Stimulated activated CD4-positive, alpha-beta T cell treated with anti-CD3 and anti-CD28 coated beads, Interleukin-12 subunit alpha, Interleukin-12 subunit beta, amount 100 ng/mL, for 4 hours (primary cell): Measurements from ENCODE around the gene ACOT11.
"Not testable (repeated sequence)": the region's sequence is repeated elsewhere in the genome, so short reads cannot be mapped to it uniquely, and the experiment has no call there.

ENCODE experiments used
- DNase-seq: peaks from one replicate; pipeline ENCODE4 v3.0.0-alpha.2; 2020

Gene ACOT11

DNA sequence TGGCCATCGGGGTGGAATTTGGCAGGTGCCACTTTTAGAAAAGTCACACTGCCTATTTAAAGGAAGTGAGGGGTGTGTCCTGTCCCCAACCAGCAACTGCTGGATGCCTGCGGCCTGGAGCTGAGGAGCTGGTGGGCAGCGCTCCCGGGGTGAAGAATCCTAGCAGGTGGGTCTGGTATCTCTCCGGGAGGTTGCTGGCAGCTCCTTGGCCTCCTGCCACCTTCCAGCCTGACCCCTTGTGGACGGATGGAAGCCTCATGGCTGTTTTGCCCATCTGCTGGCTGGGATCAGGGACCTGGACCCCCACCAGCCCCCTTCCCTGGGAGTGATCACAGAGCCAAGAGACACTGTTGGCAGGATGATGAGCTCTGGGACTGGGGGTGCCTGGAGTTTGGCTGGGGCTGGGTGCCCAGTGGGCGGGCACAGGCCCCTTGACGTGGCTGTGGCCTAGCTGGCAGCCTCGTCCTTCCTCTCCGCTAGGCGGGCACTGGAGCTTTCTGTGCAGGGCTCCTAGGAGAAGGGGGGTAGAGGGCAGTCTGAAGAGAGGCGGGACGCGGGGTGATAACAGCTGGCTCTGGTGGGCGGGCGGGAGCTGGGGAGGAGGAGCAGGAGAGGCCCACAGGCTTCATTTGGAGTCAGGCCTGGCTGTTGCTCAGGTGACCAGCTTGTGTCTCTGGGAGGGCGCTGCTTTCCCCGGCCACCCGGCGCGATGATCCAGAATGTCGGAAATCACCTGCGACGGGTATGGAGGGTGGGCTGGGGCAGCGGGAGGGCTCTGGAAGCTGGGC lies at the start of gene ACOT11:
ACOT11 (plus strand) TSS at position 628 of the 788 bp plus-strand sequence; CDS start at position 710, 82 bp downstream.
- DNase-seq = no peak

DNA sequence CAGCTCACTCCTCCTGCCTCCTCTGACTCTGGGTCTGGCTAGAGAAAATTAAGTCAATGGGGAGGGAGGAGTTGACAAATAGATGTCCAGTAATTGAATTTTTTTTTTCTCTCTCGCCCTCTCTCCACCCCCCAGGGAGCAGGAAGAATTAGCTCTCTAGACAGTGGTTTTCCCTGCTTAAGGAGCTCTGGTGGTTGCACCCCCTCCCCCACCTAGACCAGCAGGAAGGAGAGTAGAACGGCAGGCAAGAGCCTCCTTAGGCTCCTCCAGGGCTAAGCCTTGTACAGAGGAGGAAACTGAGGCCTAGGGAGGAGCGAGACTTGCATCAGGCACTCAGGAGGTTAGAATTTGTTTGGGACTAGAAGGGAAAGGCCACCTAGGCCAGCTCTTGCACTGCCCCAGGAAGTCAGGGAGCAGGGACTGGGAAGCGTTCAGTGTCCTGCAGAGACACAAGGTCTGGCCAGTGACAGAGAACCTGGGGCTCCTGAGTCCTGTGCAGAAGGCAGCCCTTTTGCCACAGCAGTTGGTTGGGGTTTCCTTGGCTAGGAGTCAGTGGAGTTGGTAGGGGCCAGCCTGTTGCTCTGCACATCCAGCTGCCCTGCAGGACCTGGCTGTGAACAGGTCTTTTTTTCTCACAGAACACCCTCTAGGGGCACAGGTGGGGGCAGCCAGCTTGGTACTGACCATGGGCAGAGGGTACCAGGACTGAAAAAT lies 49.5 kb upstream of the ACOT11 start:
- no peak for DNase-seq

DNA sequence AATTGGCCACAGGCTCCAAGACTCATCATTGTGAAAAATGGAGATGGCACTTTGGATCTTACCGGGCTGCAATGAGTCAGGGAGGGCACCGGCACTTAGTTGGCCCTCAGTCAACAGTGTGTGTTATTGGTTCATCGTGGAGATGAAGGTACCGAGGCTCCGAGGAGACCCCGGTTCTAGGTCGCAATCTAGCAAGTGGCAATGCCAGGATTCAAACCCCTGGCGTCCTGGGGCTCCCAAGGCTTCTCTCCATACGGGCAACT lies 49.0 kb upstream of the ACOT11 start:
- no peak for DNase-seq

DNA sequence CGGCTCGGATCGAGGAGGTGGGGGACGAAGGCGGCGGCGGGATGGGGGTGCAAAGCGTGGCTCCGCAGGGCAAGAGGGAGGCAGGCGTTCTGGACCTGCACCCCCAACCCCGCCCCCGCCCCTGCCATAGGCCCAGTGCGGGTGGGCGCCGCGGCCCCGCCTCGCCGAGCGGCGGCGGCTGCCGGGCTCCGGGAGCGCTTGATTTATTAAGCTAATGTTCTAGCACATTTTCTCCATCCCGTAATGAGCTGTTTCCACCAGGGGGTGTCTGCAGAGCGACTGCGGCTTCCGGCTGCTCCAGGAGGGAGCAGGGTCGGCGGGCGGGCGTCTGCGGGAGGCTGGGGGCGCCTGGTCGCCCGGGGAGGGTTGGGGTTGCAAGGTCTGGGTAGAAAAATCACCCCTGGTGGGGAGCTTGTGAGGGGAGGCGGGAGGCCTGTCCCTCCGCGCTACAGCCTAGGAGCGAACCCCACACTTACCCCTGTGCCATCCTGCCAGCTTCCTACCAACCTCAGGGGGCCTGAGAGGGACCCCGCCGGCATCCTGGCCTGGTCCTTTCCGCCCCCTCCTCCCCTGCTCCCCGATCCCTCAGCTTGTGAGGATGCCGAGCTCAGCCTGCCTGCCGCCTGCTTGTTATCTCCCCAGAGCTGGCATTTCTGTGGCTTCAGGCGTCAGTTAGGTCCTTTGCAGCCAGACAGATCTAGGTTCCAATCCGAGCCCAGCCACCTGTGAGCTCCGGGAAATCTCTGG lies 48.5 kb upstream of the ACOT11 start:
- DNase-seq = no peak

DNA sequence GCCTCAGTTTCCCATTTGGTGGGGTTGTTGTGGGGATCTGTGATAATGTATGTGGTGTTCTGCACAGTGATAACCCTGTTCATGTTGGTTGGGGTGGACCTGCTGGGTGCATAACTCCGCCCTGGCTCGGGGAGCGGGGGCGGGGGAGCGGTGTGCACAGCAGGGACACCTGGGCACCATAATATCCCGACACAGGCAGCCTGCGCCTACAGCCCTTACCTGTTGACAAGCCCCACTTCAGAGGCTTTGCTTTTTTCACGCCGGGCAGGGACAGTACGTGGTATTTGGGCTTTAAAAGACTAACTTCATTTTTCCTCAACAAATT lies 48.0 kb upstream of the ACOT11 start:
- no peak for DNase-seq

DNA sequence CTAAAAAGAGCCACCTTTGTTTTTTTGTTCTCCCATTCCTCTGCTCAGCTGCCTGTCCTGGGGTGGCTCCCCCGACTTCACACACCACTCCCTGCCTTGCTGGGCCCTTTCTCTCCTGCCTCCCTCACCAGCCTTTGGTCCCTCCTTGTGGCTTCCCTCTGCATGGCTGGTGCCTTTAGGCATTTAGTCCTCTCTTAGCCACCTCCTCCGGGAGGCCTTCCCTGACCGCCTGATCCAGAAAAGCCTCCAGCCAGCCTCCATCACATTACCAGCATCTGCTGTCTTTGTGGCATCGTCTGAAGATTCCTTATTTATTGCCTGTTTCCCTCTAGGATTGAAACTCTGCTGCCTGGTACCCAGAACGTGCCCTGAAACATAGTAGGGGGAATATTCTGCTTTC lies 46.2 kb upstream of the ACOT11 start:
- DNase-seq = no peak

DNA sequence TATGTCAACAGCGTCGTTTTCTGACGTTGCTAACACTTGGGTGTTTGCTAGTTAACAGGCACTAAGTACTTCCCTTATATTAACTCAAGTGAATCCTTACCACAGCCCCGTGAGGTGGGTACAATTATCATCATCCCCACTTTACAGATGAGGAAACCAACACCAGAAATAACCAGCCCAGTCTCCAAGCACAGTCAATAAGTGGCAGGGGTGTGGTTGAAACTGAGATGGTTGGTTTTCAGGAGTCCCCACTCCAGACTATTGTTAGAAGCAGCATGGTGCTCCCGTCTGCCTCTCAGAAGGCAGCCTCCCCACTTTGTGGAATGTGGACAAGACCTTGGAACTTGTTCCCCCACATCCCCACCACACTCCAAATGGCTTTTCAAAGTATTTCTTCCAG lies 45.7 kb upstream of the ACOT11 start:
- DNase-seq = no peak

DNA sequence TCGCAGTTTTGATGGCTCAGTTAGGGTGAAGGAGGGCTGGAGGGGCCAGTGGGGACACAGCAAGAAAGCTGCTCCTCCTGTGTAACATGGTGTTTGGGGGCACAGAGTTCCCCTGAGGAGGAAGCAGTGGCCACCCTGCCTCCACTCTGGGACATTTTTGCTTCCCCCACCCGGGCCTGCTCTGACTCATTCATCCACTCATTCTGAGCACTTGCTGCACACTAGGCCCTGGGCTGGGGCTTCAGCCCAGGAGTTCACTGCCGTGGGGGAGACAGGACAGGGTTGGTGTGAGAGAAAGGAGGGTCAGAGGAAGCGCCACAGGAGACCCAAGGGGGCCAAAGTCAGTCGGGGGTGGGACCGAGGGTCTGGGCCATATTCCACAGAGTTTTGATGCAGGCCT lies 41.4 kb upstream of the ACOT11 start:
- DNase-seq = no peak

DNA sequence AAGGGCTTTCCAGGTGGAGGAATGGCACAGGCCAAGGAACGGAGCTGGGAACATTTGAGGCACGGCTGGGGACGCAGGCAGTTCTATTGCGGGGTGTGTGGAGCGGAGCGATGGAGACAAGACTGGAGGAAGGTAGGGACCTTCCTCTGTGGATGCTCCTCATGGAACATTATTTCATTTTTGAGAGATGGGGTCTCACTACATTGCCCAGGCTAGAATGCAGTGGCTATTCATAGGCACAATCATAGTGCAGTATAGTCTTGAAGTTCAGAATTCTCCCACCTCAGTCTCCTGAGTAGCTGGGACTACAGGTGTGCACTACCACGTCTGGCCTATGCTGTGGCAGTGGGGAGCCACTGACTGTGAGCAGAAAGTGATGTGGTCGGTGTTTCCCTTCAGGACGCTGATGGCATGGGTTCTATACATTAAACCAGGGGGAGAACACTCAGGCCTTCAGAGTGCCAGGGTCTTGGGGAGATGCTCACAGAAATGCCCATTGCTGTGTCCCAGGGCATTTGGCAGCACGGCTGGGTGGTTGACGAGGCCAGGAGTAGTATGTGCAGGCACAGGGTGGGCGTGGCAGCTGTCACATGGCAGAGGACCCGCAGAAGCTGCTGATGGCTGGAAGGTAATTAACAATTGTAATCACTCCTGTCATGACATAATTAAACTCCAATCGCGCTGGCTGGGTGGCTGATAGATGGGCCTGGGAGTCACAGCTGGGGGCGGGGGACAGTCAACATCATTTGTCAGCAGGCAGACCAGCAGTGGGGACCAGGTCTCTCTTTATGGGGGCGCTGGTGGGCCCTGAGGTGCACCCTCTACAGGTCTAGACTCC lies 40.8 kb upstream of the ACOT11 start:
- no peak for DNase-seq

DNA sequence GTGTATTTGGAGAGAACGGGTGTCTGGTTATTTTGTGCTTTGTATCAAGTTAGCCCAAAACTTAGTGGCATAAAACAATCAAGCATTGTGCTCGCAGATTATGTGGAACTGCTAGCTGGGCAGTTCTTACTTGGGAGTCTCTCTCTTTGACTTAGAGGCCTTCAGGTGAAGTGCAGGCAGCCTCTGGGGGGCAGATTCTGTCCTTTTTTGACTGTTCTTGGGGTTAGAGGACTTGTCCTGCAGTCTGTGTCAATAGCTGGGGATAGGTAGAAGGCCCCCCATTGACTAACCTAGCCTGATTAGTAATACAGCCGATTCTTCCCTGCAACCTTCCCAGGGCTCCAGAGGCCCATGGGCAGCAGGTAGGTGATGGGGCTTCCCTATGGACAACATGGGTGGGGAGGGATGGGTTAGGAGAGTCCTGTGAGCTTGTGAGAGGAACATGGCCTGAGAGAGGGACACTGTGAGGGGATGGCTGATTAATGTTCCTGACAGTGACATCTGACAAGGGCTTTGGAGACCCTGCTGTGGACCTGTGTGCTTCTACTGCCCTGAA lies 37.2 kb upstream of the ACOT11 start:
- no peak for DNase-seq

DNA sequence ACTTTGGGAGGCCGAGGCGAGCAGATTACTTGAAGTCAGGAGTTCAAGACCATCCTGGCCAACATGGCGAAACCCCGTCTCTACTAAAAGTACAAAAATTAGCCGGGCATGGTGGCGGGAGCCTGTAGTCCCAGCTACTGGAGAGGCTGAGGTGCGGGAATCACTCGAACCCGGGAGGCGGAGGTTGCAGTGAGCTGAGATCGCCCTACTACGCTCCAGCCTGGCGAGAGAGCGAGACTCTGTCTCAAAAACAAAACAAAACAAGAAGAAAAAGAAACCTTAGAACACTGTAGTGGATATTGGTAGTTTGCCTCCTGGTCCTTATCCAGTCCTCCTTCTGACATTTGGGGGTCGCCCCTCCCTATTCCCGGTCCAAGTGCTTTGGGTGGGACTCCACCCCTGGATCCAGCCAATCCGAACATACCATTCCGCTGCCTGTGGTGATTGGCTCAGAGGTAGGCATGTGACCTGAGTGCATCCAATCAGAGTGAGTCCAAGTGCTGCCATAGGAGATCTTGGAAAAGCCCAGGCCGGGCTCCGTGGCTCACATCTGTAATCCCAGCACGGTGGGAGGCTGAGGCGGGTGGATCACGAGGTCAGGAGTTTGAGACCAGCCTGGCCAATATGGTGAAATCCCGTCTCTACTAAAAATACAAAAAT lies 34.0 kb upstream of the ACOT11 start:
- DNase-seq = not testable (repeated sequence)

DNA sequence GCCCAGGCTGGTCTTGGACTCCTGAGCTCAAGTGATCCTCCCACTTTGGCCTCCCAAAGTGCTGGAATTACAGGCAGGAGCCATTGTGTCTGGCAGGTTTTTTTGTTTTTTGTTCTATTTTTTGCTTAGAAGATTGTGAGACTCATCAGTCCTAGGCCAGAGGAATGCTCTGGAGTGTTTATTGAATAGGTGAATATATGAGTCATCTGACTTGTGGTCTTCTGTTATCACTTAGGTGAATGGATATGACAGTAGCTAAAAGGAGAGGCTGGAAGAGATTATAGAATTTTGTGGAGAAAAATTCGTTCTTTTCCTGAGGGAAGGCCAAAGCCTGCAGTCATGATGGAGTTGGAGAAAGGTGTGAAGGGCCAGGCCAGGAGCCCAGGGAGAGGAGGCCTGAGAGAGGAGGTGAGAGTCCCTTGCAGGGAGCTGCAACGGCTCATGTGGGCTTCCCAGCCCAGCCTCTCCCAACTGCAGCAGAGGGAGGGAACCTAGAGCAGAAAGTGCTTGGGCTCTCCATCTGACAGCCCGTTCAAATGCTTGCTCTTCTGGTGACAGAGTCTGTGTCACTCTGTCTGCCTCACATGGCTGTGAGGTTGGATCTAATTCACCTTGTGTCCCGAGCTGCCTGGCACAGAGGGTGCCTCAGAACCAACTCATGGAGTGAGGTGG lies 31.6 kb upstream of the ACOT11 start:
- DNase-seq = no peak

DNA sequence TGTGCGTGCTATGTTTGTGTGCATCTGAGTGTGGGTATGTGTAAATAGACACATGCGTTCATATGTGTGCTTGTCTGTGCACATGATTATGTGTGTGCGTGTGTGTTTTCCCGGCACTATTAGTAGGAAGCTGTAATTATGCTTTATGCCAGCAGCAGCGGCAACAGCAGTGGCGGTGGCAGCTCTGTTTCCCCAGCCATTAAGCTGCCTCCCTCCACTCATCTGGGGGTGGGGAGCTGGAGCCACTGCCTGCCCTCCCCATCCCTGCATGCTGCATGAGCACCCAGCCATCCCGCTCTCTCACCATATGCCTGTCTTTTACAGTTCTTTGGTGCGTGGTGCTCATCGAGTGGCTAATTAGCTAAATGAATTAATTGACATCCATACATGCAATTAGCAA lies 30.5 kb upstream of the ACOT11 start:
- DNase-seq = no peak

DNA sequence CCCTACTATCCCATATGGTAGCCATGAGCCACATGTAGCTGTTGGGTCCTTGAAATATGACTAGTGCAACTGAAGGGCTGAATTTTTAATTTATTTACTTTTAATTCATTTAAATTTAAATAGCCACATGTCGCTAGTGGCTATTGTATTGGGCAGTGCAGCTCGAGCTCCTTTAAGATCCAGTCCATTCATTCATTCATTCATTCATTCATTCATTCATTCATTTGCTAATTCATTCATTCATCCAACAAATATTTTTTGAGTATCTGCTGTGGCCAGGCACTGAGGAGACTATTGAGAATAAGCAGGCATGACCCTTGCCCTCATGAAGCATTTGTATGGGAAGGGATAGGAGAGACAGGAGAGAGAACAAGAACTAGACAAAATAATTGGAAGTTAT lies 29.5 kb upstream of the ACOT11 start:
- DNase-seq = no peak

DNA sequence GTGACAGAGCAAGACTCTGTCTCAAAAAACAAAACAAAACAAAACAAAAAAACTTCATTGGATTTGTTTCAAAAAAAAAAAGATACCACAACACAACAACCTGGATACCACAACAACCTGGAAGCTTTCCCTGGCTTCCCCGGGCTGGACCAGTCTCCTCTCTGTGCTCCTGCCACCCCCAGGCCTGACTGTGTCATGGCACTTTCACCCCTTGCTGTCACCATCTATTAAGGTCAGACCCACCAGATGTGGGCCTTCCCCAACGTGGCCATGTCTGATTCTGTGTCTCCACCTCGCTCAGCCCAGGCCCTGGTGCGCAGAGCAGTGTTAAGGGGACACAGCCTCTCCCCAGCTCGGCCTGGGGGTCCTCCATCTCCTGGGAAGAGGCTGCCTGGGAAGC lies 28.3 kb upstream of the ACOT11 start:
- no peak for DNase-seq

DNA sequence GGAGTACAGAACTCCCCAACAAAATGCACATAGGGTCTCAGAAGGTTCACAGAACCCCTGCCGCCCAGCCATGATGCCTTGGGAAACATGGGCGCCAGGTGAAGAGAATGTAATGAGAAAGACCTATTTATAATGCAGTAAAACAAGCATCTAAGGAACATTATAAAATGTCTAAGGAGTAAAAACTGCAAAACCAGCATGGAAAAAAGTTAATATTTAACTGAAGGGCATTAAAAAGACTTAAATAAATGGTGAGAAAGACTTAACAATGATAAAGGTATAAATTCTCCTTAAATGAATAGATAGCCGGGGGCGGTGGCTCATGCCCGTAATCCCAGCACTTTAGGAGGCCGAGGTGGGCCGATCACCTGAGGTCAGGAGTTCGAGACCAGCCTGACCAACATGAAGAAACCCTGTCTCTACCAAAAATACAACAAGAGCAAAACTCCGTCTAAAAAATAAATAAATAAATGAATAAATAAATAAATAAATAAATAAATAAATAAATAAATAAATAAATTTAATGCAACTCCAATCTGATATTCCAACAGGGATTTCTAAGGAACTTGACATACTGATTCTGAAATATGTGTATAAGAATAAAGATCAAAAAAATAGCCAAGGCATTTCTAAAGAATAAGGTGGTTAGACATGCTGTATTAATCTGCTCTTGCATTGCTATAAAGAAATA lies 27.3 kb upstream of the ACOT11 start:
- DNase-seq = no peak

DNA sequence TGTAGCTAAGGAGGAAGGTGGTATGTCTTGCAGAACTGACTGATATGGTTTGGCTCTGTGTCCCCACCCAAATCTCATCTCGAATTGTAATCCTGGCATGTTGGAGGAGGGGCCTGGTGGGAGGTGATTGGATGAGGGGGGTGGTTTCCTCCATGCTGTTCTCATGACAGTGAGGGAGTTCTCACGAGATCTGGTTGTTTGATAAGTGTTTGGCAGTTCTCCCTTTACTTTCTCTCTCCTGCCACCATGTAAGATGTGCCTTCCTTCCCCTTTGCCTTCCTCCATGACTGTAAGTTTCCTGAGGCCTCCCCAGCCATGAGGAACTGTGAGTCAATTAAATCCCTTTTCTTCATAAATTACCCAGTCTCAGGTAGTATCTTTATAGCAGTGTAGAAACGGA lies 21.5 kb upstream of the ACOT11 start:
- DNase-seq = not testable (repeated sequence)

DNA sequence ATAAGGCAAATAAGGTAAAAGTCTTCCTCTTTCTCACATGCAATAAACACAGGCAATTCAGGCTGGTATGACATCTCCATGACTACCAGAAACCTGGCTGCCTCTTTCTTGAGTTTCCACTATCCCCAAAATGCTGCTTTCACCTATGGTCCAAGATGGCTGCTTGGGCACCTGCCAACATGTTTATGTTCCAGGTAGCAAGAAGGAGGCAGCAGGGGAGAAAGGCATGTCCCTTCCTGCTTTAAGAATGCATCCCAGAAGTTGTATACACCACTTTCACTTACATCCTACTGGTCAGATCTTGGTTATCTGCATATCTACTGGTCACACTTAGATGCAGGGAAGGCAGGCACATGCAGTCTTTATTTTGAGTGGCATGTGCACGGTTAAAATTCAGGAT lies 19.4 kb upstream of the ACOT11 start:
- no peak for DNase-seq

DNA sequence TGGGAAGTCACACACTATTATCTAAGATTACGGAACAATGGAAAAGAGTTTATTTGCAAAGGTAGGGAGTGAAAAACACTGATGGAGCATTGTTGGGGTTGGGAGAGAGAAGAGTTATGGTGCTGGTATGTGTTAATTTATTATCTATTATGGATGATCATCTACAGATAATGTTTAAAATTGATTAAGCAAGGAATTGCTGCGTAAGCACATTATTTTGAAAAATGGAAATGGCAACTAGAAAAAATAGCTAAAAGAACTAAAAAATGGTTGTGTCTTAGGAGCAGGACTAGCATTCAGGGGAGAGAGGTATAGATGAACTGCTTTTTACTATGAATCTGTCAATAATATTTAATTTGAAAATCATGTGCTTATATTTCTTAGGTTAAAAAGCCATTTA lies 16.0 kb upstream of the ACOT11 start:
- no peak for DNase-seq

DNA sequence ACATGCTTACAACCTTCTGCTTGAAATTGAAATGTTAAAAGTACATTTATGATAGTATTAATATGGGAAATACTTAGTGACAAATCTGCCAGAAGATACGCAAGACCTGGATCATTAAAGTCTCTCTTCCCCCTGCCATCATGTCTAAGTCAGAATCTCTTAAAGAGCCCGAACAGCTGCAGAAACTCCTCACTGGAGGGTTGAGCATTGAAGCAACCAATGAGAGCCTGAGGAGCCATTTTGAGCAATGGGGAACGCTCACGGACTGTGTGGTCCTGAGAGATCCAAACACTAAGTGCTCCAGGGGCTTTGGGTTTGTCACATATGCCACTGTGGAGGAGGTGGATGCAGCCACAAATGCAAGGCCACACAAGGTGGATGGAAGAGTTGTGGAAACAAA lies 11.4 kb upstream of the ACOT11 start:
- DNase-seq = not testable (repeated sequence)

DNA sequence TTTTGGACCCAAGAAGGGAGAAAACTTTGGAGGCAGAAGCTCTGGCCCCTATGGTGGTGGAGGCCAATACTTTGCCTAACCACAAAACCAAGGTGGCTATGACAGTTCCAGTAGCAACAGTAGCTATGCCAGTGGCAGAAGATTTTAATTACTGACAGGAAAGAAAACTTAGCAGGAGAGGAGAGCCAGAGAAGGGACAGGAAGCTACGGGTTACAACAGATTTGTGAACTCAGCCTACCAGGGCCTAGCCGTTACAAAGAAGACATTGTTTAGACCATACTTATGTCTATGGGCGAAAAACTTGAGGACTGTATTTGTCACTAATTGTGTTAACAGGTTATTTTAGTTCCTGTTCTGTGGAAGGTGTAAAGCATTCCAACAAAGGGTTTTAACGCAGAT lies 10.4 kb upstream of the ACOT11 start:
- no peak for DNase-seq
